ENCODE data around the gene CHP1.

The CHP1 gene

GRCh38 chr15:41284427-41285177 lies 53.5 kb downstream of the CHP1 start:
- H2AK5ac ChIP-seq (ENCODE audit: low read length, severe bottlenecking), result no peak overlapping the region
- no peak overlapping the region for H3K14ac ChIP-seq (ENCODE audit: low read length in 2 of 2)
- H3K79me1 ChIP-seq (replicated peaks; ENCODE audit: low read length, poor library complexity, severe bottlenecking), result peaks cover 8% of the 10 kb centered on the region
- H3K9ac ChIP-seq (ENCODE audit: low read length), result peak overlapping the region; percentile 99
- H4K8ac ChIP-seq (ENCODE audit: low read length), result no peak overlapping the region
- H3K4me1 ChIP-seq (ENCODE audit: control insufficient read depth, insufficient read depth, low read depth, low read length), result peaks cover 6% of the 10 kb centered on the region
- peaks cover 18 to 50% of the 10 kb centered on the region in 2 experiments for H3K36me3 ChIP-seq (ENCODE audit: control insufficient read depth in 1 of 2, insufficient read depth in 2 of 2, low read depth in 1 of 2, low read length in 2 of 2)
- no peak overlapping the region for H4K91ac ChIP-seq (ENCODE audit: low read length)
- no peak overlapping the region for H2AFZ ChIP-seq (ENCODE audit: low read depth, low read length)
- 2% methylated on average over 20 of the region's 20 CpGs for WGBS
- no peaks in the 10 kb centered on the region for H3K27me3 ChIP-seq (ENCODE audit: control insufficient read depth in 1 of 2, insufficient read depth in 1 of 2, low read length in 2 of 2)
- H3K27ac ChIP-seq (ENCODE audit: low read length, poor library complexity, severe bottlenecking), result peak overlapping the region; percentile 51
- peak overlapping the region; percentile 89 to 93 for H3K18ac ChIP-seq (ENCODE audit: low read depth in 1 of 2, low read length in 2 of 2)
- DNase-seq, result peak; percentile 33
- H2BK120ac ChIP-seq (ENCODE audit: low read depth, low read length), result peak overlapping the region; percentile 77
- no peak overlapping the region for H3K23ac ChIP-seq (ENCODE audit: low read length in 2 of 2)
- peak overlapping the region in 1 of 2 experiments; percentile 15 for H2BK12ac ChIP-seq (ENCODE audit: low read length in 2 of 2)
- H3K9me3 ChIP-seq (ENCODE audit: control insufficient read depth, low read length), result no peaks in the 10 kb centered on the region
- H3K4ac ChIP-seq (ENCODE audit: low read depth in 1 of 2, low read length in 2 of 2), result peak overlapping the region in 1 of 2 experiments; percentile 99
- H3K4me3 ChIP-seq (ENCODE audit: insufficient read depth in 1 of 2, low read depth in 1 of 2, low read length in 2 of 2), result peak overlapping the region; percentile 92 to 99
- H2BK15ac ChIP-seq (ENCODE audit: low read depth, poor library complexity, severe bottlenecking), result no peak overlapping the region
- H3K4me2 ChIP-seq (ENCODE audit: low read length, poor library complexity, severe bottlenecking), result peak overlapping the region; percentile 72
- no peak overlapping the region for H2BK5ac ChIP-seq (ENCODE audit: low read depth, low read length, poor library complexity, severe bottlenecking)

- Histone ChIP-seq H3K4me3 (ENCODE audit: insufficient read depth in 1 of 2, low read depth in 1 of 2, low read length in 2 of 2) (peak overlapping the region in 1 of 2 experiments; percentile 99), H3K4ac (ENCODE audit: low read depth in 1 of 2, low read length in 2 of 2) (no peak overlapping the region), H2AFZ (ENCODE audit: low read depth, low read length) (no peak overlapping the region), H3K36me3 (ENCODE audit: control insufficient read depth in 1 of 2, insufficient read depth in 2 of 2, low read depth in 1 of 2, low read length in 2 of 2) (peaks cover 17 to 48% of the 10 kb centered on the region in 2 experiments), H3K18ac (ENCODE audit: low read depth in 1 of 2, low read length in 2 of 2) (no peak overlapping the region), H3K14ac (ENCODE audit: low read length in 2 of 2) (no peak overlapping the region), H3K27me3 (ENCODE audit: control insufficient read depth in 1 of 2, insufficient read depth in 1 of 2, low read length in 2 of 2) (no peaks in the 10 kb centered on the region), H3K27ac (ENCODE audit: low read length, poor library complexity, severe bottlenecking) (no peak overlapping the region), H4K91ac (ENCODE audit: low read length) (no peak overlapping the region), H2BK5ac (ENCODE audit: low read depth, low read length, poor library complexity, severe bottlenecking) (no peak overlapping the region), H2BK12ac (ENCODE audit: low read length in 2 of 2) (no peak overlapping the region), H2AK5ac (ENCODE audit: low read length, severe bottlenecking) (no peak overlapping the region), H3K4me2 (ENCODE audit: low read length, poor library complexity, severe bottlenecking) (peak overlapping the region; percentile 72), H3K9ac (ENCODE audit: low read length) (peak overlapping the region; percentile 99), H3K23ac (ENCODE audit: low read length in 2 of 2) (no peak overlapping the region), H3K9me3 (ENCODE audit: control insufficient read depth, low read length) (no peaks in the 10 kb centered on the region), H3K4me1 (ENCODE audit: control insufficient read depth, insufficient read depth, low read depth, low read length) (peaks cover 6% of the 10 kb centered on the region), H2BK15ac (ENCODE audit: low read depth, poor library complexity, severe bottlenecking) (no peak overlapping the region), H4K8ac (ENCODE audit: low read length) (no peak overlapping the region), H2BK120ac (ENCODE audit: low read depth, low read length) (no peak overlapping the region), H3K79me1 (replicated peaks; ENCODE audit: low read length, poor library complexity, severe bottlenecking) (peaks cover 10% of the 10 kb centered on the region)
- DNase-seq, result no peak
- WGBS, result 40% methylated on average over 7 of the region's 7 CpGs
These were observed 54.2 kb downstream of the CHP1 start for GRCh38 chr15:41285285-41285684.

GRCh38 chr15:41286665-41287333 lies 55.7 kb downstream of the CHP1 start:
- Histone ChIP-seq H2AFZ (ENCODE audit: low read depth, low read length) (no peak overlapping the region), H3K18ac (ENCODE audit: low read depth in 1 of 2, low read length in 2 of 2) (no peak overlapping the region), H3K23ac (ENCODE audit: low read length in 2 of 2) (no peak overlapping the region), H4K91ac (ENCODE audit: low read length) (no peak overlapping the region), H3K4ac (ENCODE audit: low read depth in 1 of 2, low read length in 2 of 2) (no peak overlapping the region), H3K14ac (ENCODE audit: low read length in 2 of 2) (no peak overlapping the region), H2BK15ac (ENCODE audit: low read depth, poor library complexity, severe bottlenecking) (no peak overlapping the region), H2BK5ac (ENCODE audit: low read depth, low read length, poor library complexity, severe bottlenecking) (no peak overlapping the region), H3K79me1 (replicated peaks; ENCODE audit: low read length, poor library complexity, severe bottlenecking) (peaks cover 17% of the 10 kb centered on the region), H3K4me3 (ENCODE audit: insufficient read depth in 1 of 2, low read depth in 1 of 2, low read length in 2 of 2) (peak overlapping the region in 1 of 2 experiments; percentile 32), H2AK5ac (ENCODE audit: low read length, severe bottlenecking) (no peak overlapping the region), H3K27ac (ENCODE audit: low read length, poor library complexity, severe bottlenecking) (no peak overlapping the region), H3K36me3 (ENCODE audit: control insufficient read depth in 1 of 2, insufficient read depth in 2 of 2, low read depth in 1 of 2, low read length in 2 of 2) (peaks cover 27 to 63% of the 10 kb centered on the region in 2 experiments), H2BK12ac (ENCODE audit: low read length in 2 of 2) (no peak overlapping the region), H3K27me3 (ENCODE audit: control insufficient read depth in 1 of 2, insufficient read depth in 1 of 2, low read length in 2 of 2) (no peaks in the 10 kb centered on the region), H3K9me3 (ENCODE audit: control insufficient read depth, low read length) (no peaks in the 10 kb centered on the region), H3K4me1 (ENCODE audit: control insufficient read depth, insufficient read depth, low read depth, low read length) (peaks cover 4% of the 10 kb centered on the region), H3K9ac (ENCODE audit: low read length) (no peak overlapping the region), H3K4me2 (ENCODE audit: low read length, poor library complexity, severe bottlenecking) (no peak overlapping the region), H2BK120ac (ENCODE audit: low read depth, low read length) (no peak overlapping the region), H4K8ac (ENCODE audit: low read length) (no peak overlapping the region)
- WGBS, result 100% methylated on average over 3 of the region's 6 CpGs
- DNase-seq, result peak; percentile 63

- Histone ChIP-seq H3K4ac (ENCODE audit: low read depth in 1 of 2, low read length in 2 of 2) (no peak overlapping the region), H2AFZ (ENCODE audit: low read depth, low read length) (no peak overlapping the region), H3K4me1 (ENCODE audit: control insufficient read depth, insufficient read depth, low read depth, low read length) (peaks cover 1% of the 10 kb centered on the region), H4K91ac (ENCODE audit: low read length) (no peak overlapping the region), H3K4me3 (ENCODE audit: insufficient read depth in 1 of 2, low read depth in 1 of 2, low read length in 2 of 2) (no peak overlapping the region), H2BK15ac (ENCODE audit: low read depth, poor library complexity, severe bottlenecking) (no peak overlapping the region), H3K4me2 (ENCODE audit: low read length, poor library complexity, severe bottlenecking) (no peak overlapping the region), H3K14ac (ENCODE audit: low read length in 2 of 2) (no peak overlapping the region), H3K9me3 (ENCODE audit: control insufficient read depth, low read length) (no peaks in the 10 kb centered on the region), H2AK5ac (ENCODE audit: low read length, severe bottlenecking) (no peak overlapping the region), H2BK120ac (ENCODE audit: low read depth, low read length) (no peak overlapping the region), H3K23ac (ENCODE audit: low read length in 2 of 2) (no peak overlapping the region), H3K79me1 (replicated peaks; ENCODE audit: low read length, poor library complexity, severe bottlenecking) (peaks cover 18% of the 10 kb centered on the region), H3K9ac (ENCODE audit: low read length) (no peak overlapping the region), H4K8ac (ENCODE audit: low read length) (no peak overlapping the region), H3K36me3 (ENCODE audit: control insufficient read depth in 1 of 2, insufficient read depth in 2 of 2, low read depth in 1 of 2, low read length in 2 of 2) (peaks cover 29 to 74% of the 10 kb centered on the region in 2 experiments), H2BK12ac (ENCODE audit: low read length in 2 of 2) (no peak overlapping the region), H3K18ac (ENCODE audit: low read depth in 1 of 2, low read length in 2 of 2) (no peak overlapping the region), H3K27ac (ENCODE audit: low read length, poor library complexity, severe bottlenecking) (no peak overlapping the region), H3K27me3 (ENCODE audit: control insufficient read depth in 1 of 2, insufficient read depth in 1 of 2, low read length in 2 of 2) (no peaks in the 10 kb centered on the region), H2BK5ac (ENCODE audit: low read depth, low read length, poor library complexity, severe bottlenecking) (no peak overlapping the region)
- WGBS, result no CpG with 5 or more reads among the region's 1 CpG
- DNase-seq, result no peak
These were observed 57.4 kb downstream of the CHP1 start for GRCh38 chr15:41288464-41288863.
